WTC11 (cell line): Measurements from ENCODE around the gene SLC9A9. TPM values are rescaled to one million over a fixed set of nuclear protein-coding genes. Genes with fewer than 3 reads are reported as not detected.

Experiments used
- ATAC-seq: fragments of 200-7000 bp; cut with Tn5 transposase; 2 replicates; pipeline ENCODE4 v1.10.0; 2021; ENCODE audit warnings: mild to moderate bottlenecking, moderate library complexity
- CTCF ChIA-PET: fragments of 300-600 bp; sonication (Branson Sonifier 250); formaldehyde crosslinking; loops from one replicate; lab custom pipeline; 2021; ENCODE audit warnings: antibody characterized with exemption; lab: Charles Lee
- POLR2A ChIA-PET: fragments of 350-600 bp; sonication (Branson Sonifier 250); formaldehyde crosslinking; loops from one replicate; lab custom pipeline; 2021; ENCODE audit warnings: antibody characterized with exemption; lab: Charles Lee
- DNase-seq: peaks from one replicate; pipeline ENCODE4 v3.0.0; 2021; ENCODE audit warnings: low spot score
- H3K27ac Mint-ChIP-seq: 2 replicates; pipeline ENCODE4 v1.8.0; 2021; ENCODE audit warnings: mixed read lengths
- H3K27me3 Mint-ChIP-seq: 2 replicates; pipeline ENCODE4 v1.8.0; 2021; ENCODE audit warnings: low read depth, mild to moderate bottlenecking, moderate library complexity, mixed read lengths
- H3K36me3 Mint-ChIP-seq: 2 replicates; pipeline ENCODE4 v1.8.0; 2021; ENCODE audit warnings: mixed read lengths
- H3K4me1 Mint-ChIP-seq: 2 replicates; pipeline ENCODE4 v1.8.0; 2022; ENCODE audit warnings: mixed read lengths
- H3K4me3 Mint-ChIP-seq: 2 replicates; pipeline ENCODE4 v1.8.0; 2021; ENCODE audit warnings: mild to moderate bottlenecking, moderate library complexity, mixed read lengths
- H3K9me3 Mint-ChIP-seq: 2 replicates; pipeline ENCODE4 v1.8.0; 2021; ENCODE audit warnings: mixed read lengths
- AR ChIP-seq: fragments of 250-450 bp; sonication (Bioruptor Pico); IDR thresholded peaks from 2 replicates; pipeline ENCODE4 v1.9.0; 2021; ENCODE audit warnings: mild to moderate bottlenecking
- ATF2 ChIP-seq: sonication (generic); formaldehyde crosslinking; IDR thresholded peaks from 2 replicates; pipeline ENCODE4 v1.8.1; 2022; ENCODE audit warnings: low read depth, missing genetic modification reagents, borderline replicate concordance
- CTCF ChIP-seq: fragments of 200-600 bp; IDR thresholded peaks from 2 replicates; pipeline ENCODE4 v1.8.0; 2022; ENCODE audit warnings: antibody characterized with exemption
- ELF4 ChIP-seq: sonication (generic); formaldehyde crosslinking; IDR thresholded peaks from 2 replicates; pipeline ENCODE4 v1.8.1; 2022; ENCODE audit warnings: low read depth, mild to moderate bottlenecking, moderate library complexity, missing genetic modification reagents
- EMX1 ChIP-seq: fragments of 250-450 bp; sonication (Bioruptor Pico); IDR thresholded peaks from 2 replicates; pipeline ENCODE4 v1.8.0; 2021; ENCODE audit warnings: mild to moderate bottlenecking
- IRF1 ChIP-seq: sonication (generic); formaldehyde crosslinking; IDR thresholded peaks from 2 replicates; pipeline ENCODE4 v1.8.0; 2023; ENCODE audit warnings: missing genetic modification reagents
- JAZF1 ChIP-seq: fragments of 250-450 bp; sonication (Bioruptor Pico); IDR thresholded peaks from 2 replicates; pipeline ENCODE4 v1.9.0; 2021; ENCODE audit warnings: moderate library complexity, mild to moderate bottlenecking, inconsistent platforms
- JUN ChIP-seq: sonication (generic); formaldehyde crosslinking; IDR thresholded peaks from 2 replicates; pipeline ENCODE4 v1.8.0; 2023; ENCODE audit warnings: mild to moderate bottlenecking, missing genetic modification reagents
- NR2C2 ChIP-seq: sonication (generic); formaldehyde crosslinking; IDR thresholded peaks from 2 replicates; pipeline ENCODE4 v1.8.0; 2022; ENCODE audit warnings: mild to moderate bottlenecking, missing genetic modification reagents
- PREB ChIP-seq: sonication (generic); formaldehyde crosslinking; IDR thresholded peaks from 2 replicates; pipeline ENCODE4 v1.8.1; 2022; ENCODE audit warnings: mild to moderate bottlenecking, missing genetic modification reagents, moderate library complexity, borderline replicate concordance
- STAT6 ChIP-seq: sonication (generic); formaldehyde crosslinking; conservative IDR thresholded peaks from 2 replicates; pipeline ENCODE4 v1.8.1; 2023; ENCODE audit warnings: mild to moderate bottlenecking, low read depth, missing genetic modification reagents, moderate library complexity
- TP53 ChIP-seq: sonication (generic); formaldehyde crosslinking; IDR thresholded peaks from 2 replicates; pipeline ENCODE4 v1.8.1; 2023; ENCODE audit warnings: mild to moderate bottlenecking, missing genetic modification reagents
- USF2 ChIP-seq: sonication (generic); formaldehyde crosslinking; IDR thresholded peaks from 2 replicates; pipeline ENCODE4 v1.8.1; 2023; ENCODE audit warnings: mild to moderate bottlenecking, missing genetic modification reagents, moderate library complexity
- ZBTB21 ChIP-seq: sonication (generic); formaldehyde crosslinking; IDR thresholded peaks from 2 replicates; pipeline ENCODE4 v1.8.1; 2023; ENCODE audit warnings: mild to moderate bottlenecking, missing genetic modification reagents, borderline replicate concordance
- ZBTB43 ChIP-seq: sonication (generic); formaldehyde crosslinking; IDR thresholded peaks from 2 replicates; pipeline ENCODE4 v1.8.1; 2023; ENCODE audit warnings: mild to moderate bottlenecking, missing genetic modification reagents
- ZMAT4 ChIP-seq: fragments of 250-450 bp; sonication (Bioruptor Pico); IDR thresholded peaks from 2 replicates; pipeline ENCODE4 v1.9.0; 2021; ENCODE audit warnings: mild to moderate bottlenecking
- ZNF138 ChIP-seq: sonication (generic); formaldehyde crosslinking; conservative IDR thresholded peaks from 2 replicates; pipeline ENCODE4 v1.8.1; 2022; ENCODE audit warnings: mild to moderate bottlenecking, moderate library complexity, missing genetic modification reagents
- ZNF317 ChIP-seq: sonication (generic); formaldehyde crosslinking; IDR thresholded peaks from 2 replicates; pipeline ENCODE4 v1.8.1; 2023; ENCODE audit warnings: low read depth, mild to moderate bottlenecking, moderate library complexity, missing genetic modification reagents, borderline replicate concordance
- ZNF423 ChIP-seq: fragments of 250-450 bp; sonication (Bioruptor Pico); IDR thresholded peaks from 2 replicates; pipeline ENCODE4 v2.1.2; 2022; ENCODE audit warnings: mild to moderate bottlenecking, moderate library complexity
- ZNF671 ChIP-seq: fragments of 250-450 bp; sonication (Bioruptor Pico); IDR thresholded peaks from 2 replicates; pipeline ENCODE4 v1.8.0; 2021; ENCODE audit warnings: mild to moderate bottlenecking
- total RNA-seq: library from RNA; stranded (reverse); gene quantifications from 3 replicates; pipeline ENCODE4 v1.2.3, GENCODE V29; 2021

The SLC9A9 gene
- total RNA-seq, 1 experiment from 2014 or later = 1.2 TPM

GRCh38 chr3:143396790-143397189 is 451.5 kb downstream of the SLC9A9 start:
- POLR2A ChIA-PET = no interaction called here
- CTCF ChIA-PET = no interaction called here
- Mint-ChIP-seq H3K4me3 (no peak overlapping the region), H3K27me3 (peaks cover 2% of the 10 kb centered on the region; the same call in 1 of the 2 replicates), H3K27ac (no peak overlapping the region), H3K36me3 (peaks cover 12% of the 10 kb centered on the region), H3K4me1 (no peaks in the 10 kb centered on the region), H3K9me3 (peaks cover 21% of the 10 kb centered on the region)
- no peak for TF ChIP-seq ZNF423 (CRISPR knock-in tag)
- TF ChIP-seq PREB (CRISPR knock-in tag) = no peak
- TF ChIP-seq ZNF671 (CRISPR knock-in tag) = no peak
- no peak for TF ChIP-seq EMX1
- TF ChIP-seq ELF4 (CRISPR knock-in tag) = no peak
- TF ChIP-seq TP53 = no peak
- TF ChIP-seq ZNF317 = no peak
- no peak for TF ChIP-seq ATF2 (CRISPR knock-in tag)
- TF ChIP-seq ZBTB21 (CRISPR knock-in tag) = no peak
- TF ChIP-seq ZMAT4 = no peak
- TF ChIP-seq JAZF1 (CRISPR knock-in tag) = no peak
- no peak for TF ChIP-seq CTCF
- no peak for TF ChIP-seq JUN (CRISPR knock-in tag)
- no peak for TF ChIP-seq ZNF138
- no peak for TF ChIP-seq USF2 (CRISPR knock-in tag)
- no peak for TF ChIP-seq ZBTB43 (CRISPR knock-in tag)
- ATAC-seq (no peak), DNase-seq (no peak)

- ChIA-PET CTCF (no interaction called here), POLR2A (no interaction called here)
- H3K4me1 Mint-ChIP-seq = peaks cover 11% of the 10 kb centered on the region
- no peak overlapping the region for H3K4me3 Mint-ChIP-seq
- peaks cover 28% of the 10 kb centered on the region for H3K9me3 Mint-ChIP-seq
- DNase-seq (no peak), ATAC-seq (no peak)
- H3K36me3 Mint-ChIP-seq = peaks cover 19% of the 10 kb centered on the region
- no peak overlapping the region for H3K27ac Mint-ChIP-seq
- peaks cover 2% of the 10 kb centered on the region; the same call in 1 of the 2 replicates for H3K27me3 Mint-ChIP-seq
- TF ChIP-seq STAT6 (CRISPR knock-in tag) (no peak), ZNF671 (CRISPR knock-in tag) (no peak), NR2C2 (CRISPR knock-in tag) (no peak), IRF1 (CRISPR knock-in tag) (no peak), AR (CRISPR knock-in tag) (no peak)
Observed at GRCh38 chr3:143389388-143389787, 458.9 kb downstream of the SLC9A9 start.
